Measurements from ENCODE around the gene ATF5.

DNA sequence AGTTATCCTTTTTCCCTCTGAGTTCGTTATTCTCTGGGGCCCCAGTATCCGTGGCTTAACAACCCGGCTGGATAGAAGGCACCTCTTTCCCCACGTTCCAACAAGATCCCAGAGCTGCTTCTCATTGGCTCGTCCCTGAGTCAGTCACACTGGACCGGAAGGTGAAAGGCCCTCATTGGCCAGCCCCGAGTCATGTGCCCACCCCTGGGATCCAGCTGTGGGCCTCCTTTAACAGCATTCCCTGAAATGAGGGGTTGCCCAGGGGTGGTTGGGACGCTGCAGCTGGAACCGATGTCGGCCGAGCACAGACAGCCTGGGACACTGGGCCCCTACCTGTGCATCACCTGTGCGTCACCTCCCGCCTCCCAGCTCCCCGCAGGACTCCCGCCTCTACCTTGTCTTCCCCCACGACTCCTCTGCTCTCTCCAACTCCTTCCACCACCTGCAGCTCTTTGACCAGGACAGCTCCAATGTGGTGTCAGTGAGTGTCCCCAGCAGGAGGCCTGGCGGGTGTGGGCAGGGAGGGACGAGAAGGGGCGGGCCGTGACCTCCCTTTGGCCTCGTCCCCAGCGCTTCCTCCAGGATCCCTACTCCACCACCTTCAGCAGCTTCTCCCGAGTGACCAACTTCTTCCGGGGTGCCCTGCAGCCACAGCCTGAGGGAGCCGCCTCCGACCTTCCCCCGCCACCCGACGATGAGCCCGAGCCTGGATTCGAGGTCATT lies 47.2 kb upstream of the ATF5 start:
- no peak for TF ChIP-seq POLR2A (IDR thresholded peaks at IDR 0.05)
- TF ChIP-seq, protein P1, sequence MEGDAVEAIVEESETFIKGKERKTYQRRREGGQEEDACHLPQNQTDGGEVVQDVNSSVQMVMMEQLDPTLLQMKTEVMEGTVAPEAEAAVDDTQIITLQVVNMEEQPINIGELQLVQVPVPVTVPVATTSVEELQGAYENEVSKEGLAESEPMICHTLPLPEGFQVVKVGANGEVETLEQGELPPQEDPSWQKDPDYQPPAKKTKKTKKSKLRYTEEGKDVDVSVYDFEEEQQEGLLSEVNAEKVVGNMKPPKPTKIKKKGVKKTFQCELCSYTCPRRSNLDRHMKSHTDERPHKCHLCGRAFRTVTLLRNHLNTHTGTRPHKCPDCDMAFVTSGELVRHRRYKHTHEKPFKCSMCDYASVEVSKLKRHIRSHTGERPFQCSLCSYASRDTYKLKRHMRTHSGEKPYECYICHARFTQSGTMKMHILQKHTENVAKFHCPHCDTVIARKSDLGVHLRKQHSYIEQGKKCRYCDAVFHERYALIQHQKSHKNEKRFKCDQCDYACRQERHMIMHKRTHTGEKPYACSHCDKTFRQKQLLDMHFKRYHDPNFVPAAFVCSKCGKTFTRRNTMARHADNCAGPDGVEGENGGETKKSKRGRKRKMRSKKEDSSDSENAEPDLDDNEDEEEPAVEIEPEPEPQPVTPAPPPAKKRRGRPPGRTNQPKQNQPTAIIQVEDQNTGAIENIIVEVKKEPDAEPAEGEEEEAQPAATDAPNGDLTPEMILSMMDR (IDR thresholded peaks at IDR 0.05): no peak
